Measurements from ENCODE around the gene CLDN9. TPM values are rescaled to one million over a fixed set of nuclear protein-coding genes. Genes with fewer than 3 reads are reported as not detected.

Gene CLDN9
- total RNA-seq, 4 donors from 2014 or later: not detected

- DNase-seq (ENCODE audit: low spot score in 2 of 2): no peak
- Histone ChIP-seq H3K36me3 (no peaks in the 10 kb centered on the region), H3K27ac (no peak overlapping the region), H3K4me3 (no peak overlapping the region), H3K4me1 (peaks cover 40% of the 10 kb centered on the region), H3K9me3 (no peaks in the 10 kb centered on the region), H3K27me3 (peaks cover 34% of the 10 kb centered on the region)
- 54% methylated on average over 3 of the region's 9 CpGs for WGBS
- no peak for TF ChIP-seq CTCF (IDR thresholded peaks at IDR 0.05)
- TF ChIP-seq EP300 (IDR thresholded peaks at IDR 0.05): no peak
- TF ChIP-seq POLR2A (IDR thresholded peaks at IDR 0.05): no peak
- no peak for TF ChIP-seq POLR2AphosphoS5 (IDR thresholded peaks at IDR 0.05)
These were observed 27.3 kb upstream of the CLDN9 start for GRCh38 chr16:2985462-2985861.

GRCh38 chr16:2985893-2986355, 26.8 kb upstream of the CLDN9 start:
- WGBS: 86% methylated on average over 5 of the region's 15 CpGs
- no peak for DNase-seq (ENCODE audit: low spot score in 2 of 2)
- H3K27me3 ChIP-seq: peaks cover 34% of the 10 kb centered on the region
- no peak overlapping the region for H3K27ac ChIP-seq
- no peaks in the 10 kb centered on the region for H3K9me3 ChIP-seq
- H3K4me1 ChIP-seq: peaks cover 36% of the 10 kb centered on the region
- no peak for TF ChIP-seq CTCF (IDR thresholded peaks at IDR 0.05)
- TF ChIP-seq POLR2AphosphoS5 (IDR thresholded peaks at IDR 0.05): no peak
- no peak for TF ChIP-seq POLR2A (IDR thresholded peaks at IDR 0.05)
- TF ChIP-seq EP300 (IDR thresholded peaks at IDR 0.05): no peak
- no peak overlapping the region for H3K4me3 ChIP-seq
- H3K36me3 ChIP-seq: no peaks in the 10 kb centered on the region

GRCh38 chr16:2986623-2987188, 26.0 kb upstream of the CLDN9 start:
- Histone ChIP-seq H3K27me3 (peaks cover 34% of the 10 kb centered on the region), H3K4me1 (peaks cover 38% of the 10 kb centered on the region), H3K9me3 (no peaks in the 10 kb centered on the region), H3K27ac (no peak overlapping the region), H3K36me3 (no peaks in the 10 kb centered on the region), H3K4me3 (no peak overlapping the region)
- no peak for TF ChIP-seq POLR2A (IDR thresholded peaks at IDR 0.05)
- no peak for TF ChIP-seq EP300 (IDR thresholded peaks at IDR 0.05)
- WGBS: 77% methylated on average over 4 of the region's 17 CpGs
- DNase-seq (ENCODE audit: low spot score in 2 of 2): no peak

GRCh38 chr16:2987286-2987685, 25.4 kb upstream of the CLDN9 start:
- no peak for DNase-seq (ENCODE audit: low spot score in 2 of 2)
- H3K36me3 ChIP-seq: no peaks in the 10 kb centered on the region
- WGBS: 95% methylated on average over 4 of the region's 9 CpGs
- TF ChIP-seq EP300 (IDR thresholded peaks at IDR 0.05) (no peak), POLR2AphosphoS5 (IDR thresholded peaks at IDR 0.05) (no peak), POLR2A (IDR thresholded peaks at IDR 0.05) (no peak), CTCF (IDR thresholded peaks at IDR 0.05) (no peak)
- no peaks in the 10 kb centered on the region for H3K9me3 ChIP-seq
- no peak overlapping the region for H3K27ac ChIP-seq
- H3K27me3 ChIP-seq: peaks cover 34% of the 10 kb centered on the region
- no peak overlapping the region for H3K4me3 ChIP-seq
- H3K4me1 ChIP-seq: peaks cover 43% of the 10 kb centered on the region

- DNase-seq (ENCODE audit: low spot score in 2 of 2): no peak
- WGBS: 56% methylated on average over 4 of the region's 8 CpGs
- Histone ChIP-seq H3K27me3 (peaks cover 34% of the 10 kb centered on the region), H3K4me1 (peaks cover 47% of the 10 kb centered on the region), H3K36me3 (no peaks in the 10 kb centered on the region), H3K4me3 (no peak overlapping the region), H3K9me3 (no peaks in the 10 kb centered on the region), H3K27ac (no peak overlapping the region)
- TF ChIP-seq CTCF (IDR thresholded peaks at IDR 0.05) (no peak), POLR2A (IDR thresholded peaks at IDR 0.05) (no peak), EP300 (IDR thresholded peaks at IDR 0.05) (no peak), POLR2AphosphoS5 (IDR thresholded peaks at IDR 0.05) (no peak)
These were observed 24.9 kb upstream of the CLDN9 start for GRCh38 chr16:2987833-2988232.
